ENCODE measurements around the gene AP3B2.
A peak's percentile ranks its signal among the peaks of the same experiment; 100 is the strongest.
"Not testable (repeated sequence)": the region's sequence is repeated elsewhere in the genome, so short reads cannot be mapped to it uniquely, and the experiment has no call there.

AP3B2 gene

DNA sequence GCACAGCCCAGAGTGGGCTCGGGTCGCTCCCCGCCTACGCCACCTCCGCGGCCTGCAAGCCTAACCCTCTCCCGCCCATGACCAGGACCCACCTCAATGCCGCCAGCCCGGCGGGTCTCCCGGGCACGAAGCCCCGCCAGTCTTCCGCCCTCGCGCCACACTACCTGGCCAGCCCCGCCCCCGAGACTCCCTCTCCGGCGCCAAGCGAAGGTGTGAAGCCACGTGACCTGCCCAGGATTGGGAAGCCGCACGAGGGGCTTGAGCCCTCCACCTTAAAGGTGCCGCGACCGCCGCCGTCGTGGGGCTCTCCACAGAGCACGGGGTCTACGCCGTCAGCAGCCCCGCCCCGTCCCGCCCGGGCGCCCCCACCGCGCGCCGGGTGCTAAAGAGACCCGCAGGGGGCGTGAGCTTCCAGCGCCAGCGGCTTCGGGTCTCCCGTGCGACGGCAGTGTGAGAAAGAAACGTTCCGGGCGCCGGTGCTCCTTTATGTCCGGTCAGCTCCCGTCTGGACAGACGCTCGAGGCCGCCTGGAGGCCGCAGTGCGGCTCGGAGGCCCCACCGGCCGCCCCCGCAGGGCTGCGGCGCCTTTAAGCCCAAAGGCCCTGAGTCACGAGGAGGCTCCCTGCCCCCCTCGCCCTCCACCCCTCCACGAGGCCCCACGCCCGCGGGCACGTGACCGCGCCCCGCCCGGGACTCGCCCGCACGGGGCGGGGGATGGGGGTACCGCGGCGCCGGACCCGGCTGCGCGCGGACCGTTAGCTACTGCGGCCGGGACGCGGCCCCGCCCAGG, 62.4 kb downstream of the AP3B2 start, which contains the start of gene CPEB1:
TSS of gene CPEB1 (minus strand) at position 319 of the 790 bp plus-strand sequence. CDS start 18,904 bp downstream, outside the sequence.
- DNase-seq, result peak; percentile 78

DNA sequence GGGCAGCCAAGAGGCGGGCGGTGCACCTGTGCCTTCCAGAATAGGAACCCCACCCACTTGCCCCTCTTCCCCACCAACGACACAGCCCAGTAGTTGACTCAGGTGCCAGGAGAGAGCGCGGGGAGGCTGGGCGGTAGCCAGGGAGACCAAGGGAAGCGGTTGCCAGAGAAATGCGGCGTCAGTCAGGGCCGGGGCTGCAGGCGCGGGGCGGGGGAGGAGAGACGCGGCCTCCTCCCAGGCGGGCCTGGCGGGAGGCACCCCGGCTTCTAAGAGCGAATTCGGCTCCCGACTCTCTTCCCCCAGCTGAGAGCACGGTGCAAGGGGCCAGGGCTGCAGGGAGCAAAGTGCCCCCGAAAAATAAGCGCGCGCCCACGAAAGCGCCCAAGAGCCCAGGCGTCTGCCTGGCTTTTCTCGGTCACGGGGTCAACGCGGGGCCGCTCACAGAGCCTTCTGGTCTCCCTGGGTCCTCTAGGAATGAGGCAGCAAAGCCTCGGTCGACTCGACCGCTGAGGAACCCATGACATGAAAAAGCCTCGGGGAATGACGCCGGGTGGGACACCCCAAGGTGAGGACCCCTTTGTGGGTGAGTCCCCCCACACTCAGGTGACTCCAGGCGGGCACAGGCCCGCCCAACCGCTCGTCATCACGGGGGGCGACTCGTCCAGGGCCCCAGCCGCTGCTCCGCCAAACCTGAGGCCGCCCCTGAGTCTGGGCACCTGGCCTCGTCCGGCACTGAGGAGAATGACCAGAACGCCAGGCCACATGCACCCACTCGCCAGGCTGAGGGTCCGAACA, 63.2 kb downstream of the AP3B2 start:
- DNase-seq, result peak; percentile 47

DNA sequence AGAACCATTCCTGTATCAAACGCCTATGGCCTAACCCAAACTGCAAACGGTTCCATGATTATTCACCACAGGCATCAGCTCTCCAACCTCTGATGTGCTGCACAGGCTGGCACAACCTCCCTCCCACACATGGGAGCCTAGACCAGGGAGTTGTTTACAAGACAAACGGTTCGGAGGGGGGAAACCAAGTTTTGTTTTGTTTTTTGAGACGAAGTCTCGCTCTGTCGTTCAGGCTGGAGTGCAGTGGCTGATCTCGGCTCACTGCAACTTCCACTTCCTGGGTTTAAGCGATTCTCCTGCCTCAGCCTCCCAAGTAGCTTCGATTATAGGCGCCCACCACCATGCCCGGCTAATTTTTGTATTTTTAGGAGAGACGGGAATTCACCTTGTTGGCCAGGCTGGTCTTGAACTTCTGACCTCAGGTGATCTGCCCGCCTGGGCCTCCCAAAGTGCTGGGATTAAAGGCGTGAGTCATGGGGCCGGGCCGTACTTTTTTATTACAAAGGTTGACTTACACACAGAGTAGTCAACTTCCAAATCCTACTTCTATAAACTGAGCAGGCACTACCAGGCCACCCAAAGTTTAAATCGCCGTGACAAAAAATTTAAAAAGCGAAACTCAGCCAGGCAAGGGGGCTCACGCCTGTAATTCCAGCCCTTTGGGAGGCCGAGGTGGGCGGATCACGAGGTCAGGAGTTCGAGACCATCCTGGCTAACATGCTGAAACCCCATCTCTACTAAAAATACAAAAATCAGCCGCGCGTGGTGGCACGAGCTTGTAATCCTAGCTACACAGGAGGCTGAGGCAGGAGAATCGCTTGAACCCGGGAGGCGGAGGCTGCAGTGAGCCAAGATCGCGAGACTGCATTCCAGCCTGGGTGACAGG, 64.5 kb downstream of the AP3B2 start:
- DNase-seq, result not testable (repeated sequence)

DNA sequence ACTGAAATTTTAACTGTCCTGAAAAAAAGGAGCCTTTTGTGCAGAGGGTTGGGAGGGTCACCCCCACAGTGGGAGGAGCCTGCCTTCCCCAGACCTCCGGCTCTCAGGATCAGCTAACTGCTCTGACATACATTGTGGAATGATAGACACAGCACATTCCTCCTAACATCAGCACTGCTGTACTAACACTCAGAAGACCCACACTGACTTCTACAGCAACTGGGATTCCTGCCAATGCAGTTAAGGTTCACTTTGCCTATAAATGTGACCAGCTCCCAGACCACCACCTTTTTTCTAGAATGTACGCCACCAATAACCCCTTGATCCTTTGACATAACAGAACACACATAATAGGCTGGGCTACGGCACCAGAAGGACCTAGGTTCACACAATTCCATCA, 65.7 kb downstream of the AP3B2 start:
- DNase-seq, result no peak

DNA sequence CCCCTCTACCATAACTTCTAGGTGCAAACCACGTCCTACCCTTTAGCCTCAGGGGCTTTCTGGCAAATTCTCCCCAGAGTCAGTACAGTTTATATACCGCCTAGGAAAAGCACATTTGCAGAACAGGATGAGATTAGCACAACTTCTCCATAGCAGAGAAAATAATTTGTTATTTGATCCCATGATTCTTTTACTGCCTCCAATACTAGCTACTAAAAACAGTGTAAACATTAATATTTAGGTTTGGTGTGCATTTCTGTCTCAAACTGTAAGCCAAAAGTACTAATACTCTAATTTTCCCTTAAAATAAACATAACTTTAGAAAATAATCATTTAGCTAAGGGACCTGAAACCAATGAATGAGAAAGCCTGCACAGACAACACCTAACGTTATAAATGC, 67.0 kb downstream of the AP3B2 start:
- DNase-seq, result no peak

DNA sequence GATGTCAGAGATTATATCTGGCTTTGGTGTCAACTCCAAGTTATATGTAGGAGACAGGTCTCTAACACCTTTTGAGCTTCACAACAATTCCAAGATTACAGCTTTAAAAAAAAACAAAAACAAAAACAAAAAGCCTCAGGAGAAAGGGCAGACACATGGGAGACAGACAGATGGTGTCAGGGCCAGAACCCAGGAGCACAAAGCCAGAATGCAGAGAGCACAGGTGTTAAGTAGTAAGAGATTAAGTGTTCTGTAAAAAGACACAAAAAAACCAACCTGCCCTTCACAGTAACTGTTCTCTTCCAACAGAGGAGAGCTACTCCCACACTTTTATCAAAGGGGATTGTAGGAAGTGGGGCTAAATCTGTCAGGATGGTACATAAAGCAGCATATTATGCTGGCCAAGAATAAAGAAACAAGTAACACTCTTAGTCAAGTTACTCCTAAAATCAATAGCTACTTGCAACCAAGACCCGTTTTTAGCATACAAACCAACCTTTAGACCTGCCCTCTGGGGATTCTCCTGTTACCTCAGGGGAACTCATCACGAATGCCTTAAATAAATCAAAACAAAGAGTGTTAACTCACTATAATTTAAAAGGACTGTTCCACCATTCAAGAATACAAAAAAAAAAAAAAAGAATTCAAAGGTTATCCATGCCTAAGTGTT, 68.4 kb downstream of the AP3B2 start:
- DNase-seq, result no peak

DNA sequence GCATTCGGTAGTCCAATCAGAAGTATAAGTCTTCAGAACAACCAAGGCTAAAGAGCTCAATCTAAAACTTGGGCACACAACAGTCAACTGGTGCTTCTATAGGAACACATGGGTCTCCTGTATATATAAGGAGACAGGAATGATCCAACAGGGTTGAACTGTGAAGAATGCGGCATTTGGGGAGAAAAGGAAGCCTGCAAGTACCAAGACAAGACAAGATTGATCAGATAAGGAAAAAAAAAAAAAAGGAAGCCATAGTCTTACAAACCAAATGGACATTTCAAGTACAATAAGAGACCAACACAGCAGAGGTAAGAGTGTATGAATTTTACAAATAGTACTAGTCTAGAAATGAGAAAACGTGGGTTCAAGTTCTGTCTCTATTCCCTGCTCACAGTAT, 69.0 kb downstream of the AP3B2 start:
- DNase-seq, result no peak

DNA sequence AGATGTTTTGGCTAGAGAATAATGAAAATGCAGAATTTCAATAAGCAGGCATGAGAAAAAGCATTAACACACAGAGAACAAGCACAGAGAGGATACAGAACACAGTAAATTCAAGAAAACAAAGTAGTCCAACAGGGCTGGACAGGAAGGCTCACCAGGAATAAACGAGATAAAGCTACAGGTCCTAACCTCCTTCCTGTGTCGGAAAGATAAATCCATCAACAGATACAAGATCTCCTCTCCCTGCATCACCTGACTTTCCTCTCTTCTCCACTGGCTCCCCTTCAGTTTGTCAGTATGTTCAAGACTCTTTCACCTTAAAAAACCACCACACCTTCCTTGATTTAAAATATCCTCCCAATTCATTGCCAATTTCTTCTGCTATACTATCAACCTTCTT, 73.9 kb downstream of the AP3B2 start:
- no peak for DNase-seq

DNA sequence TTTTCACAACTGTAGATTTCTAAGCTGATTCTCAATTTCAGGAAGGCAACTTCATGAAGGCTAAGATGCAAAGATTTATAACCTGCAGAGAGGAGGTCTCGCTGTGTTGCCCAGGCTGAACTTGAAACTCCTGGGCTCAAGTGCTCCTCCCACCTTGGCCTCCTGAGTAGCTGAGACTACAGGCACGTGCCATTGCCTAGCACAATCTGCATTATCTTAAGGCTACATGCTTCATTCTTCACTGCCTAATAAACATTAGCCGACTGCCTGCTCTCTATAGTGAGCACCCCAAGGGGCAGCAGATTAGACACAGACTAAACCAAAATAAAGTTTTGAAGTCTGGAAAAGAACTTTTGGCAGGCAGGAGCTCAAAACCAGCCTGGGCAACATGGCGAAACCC, 79.6 kb downstream of the AP3B2 start:
- no peak for DNase-seq

DNA sequence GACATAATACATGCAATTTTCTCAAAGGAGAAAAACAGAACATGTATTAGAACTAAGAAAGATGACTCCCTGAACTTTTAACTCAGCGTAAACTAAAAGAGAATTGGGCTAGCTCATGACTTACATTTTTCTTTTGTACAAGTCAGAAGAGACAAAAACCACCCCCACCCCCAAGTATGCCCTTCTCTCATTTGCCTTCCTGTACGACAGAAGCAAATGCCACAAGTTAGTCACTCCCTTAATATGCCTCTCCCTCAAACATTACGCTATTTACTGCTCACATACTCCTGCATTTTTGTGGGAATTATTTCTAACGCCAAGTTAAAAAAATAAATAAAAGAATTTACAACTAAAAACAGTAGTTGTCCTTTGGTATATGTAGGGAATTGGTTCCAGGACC, 84.5 kb downstream of the AP3B2 start:
- no peak for DNase-seq

DNA sequence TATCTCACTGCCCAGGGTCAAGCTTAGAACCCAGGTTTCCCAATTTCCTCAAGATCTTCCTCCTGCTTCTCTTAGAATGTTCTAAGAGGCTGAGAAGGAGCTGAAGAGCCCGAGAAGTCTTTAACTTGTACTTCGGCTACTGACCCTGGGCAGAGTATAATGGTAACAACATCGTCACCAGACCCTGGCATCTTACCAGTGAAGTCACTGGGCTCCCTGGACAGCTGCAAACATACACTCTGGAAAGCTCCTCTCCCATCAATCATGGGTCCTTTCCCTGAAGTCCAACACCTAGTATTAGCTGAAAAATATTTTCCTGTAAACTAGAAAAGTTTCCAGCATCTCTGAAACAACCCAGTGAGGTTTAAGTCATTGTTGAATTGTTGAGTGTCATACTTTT, 85.2 kb downstream of the AP3B2 start:
- no peak for DNase-seq

DNA sequence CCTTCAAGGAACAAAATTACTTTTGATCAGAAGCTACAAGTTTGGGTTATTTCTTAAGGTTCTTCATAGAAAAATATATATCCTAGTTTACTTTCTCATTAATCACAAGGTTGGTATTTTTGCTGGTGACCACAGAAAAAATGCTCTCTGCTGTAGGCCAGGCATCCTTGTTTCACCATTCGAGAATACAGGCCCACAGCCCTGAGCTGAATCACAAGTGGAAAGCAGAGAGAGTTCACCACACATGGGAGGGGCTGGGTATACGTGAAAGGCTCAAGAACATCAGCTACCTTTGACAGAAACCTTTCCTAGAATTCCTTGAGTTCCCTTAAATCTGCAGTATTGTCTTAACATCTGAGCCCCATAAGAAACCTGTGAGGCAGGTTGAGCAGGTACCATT, 85.7 kb downstream of the AP3B2 start:
- DNase-seq, result no peak

DNA sequence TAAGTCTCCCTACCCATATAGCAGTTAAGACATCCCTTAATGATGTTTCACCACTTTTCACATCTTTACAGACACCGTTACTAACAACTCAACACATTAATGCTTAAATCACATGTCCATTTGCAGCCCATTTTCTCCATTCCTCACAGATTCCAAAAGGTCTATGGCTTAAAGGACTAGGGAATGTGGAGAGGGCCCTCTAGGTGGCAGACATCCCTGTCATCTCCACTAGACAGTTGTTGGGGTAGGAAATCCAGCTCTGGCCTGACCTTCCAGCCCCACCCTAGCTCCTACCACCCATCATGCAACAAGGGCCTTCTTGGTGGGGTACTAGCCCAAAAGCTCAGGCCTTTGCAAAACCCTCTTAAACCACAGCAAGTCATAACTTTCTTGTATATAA, 87.7 kb downstream of the AP3B2 start:
- no peak for DNase-seq

DNA sequence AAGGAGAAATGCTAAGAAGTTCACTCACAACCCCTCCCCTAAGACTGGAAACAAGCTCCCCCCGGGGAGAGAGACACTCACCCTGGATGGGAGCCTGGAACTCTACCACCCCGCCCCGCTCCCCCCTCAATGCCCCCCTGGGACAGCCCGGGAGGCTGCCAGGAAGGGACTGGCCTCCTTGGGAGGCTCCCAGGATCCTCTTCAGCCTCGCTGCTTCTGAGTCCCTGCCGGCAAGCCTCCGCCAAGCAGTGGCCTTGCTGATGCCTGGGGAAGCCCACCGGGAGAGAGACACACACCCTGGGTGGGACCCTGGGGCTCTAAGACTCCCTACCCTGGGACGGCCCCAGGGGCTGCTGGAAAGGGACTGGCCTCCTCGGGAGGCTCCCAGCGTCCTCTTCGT, 95.9 kb downstream of the AP3B2 start:
- DNase-seq, result no peak

DNA sequence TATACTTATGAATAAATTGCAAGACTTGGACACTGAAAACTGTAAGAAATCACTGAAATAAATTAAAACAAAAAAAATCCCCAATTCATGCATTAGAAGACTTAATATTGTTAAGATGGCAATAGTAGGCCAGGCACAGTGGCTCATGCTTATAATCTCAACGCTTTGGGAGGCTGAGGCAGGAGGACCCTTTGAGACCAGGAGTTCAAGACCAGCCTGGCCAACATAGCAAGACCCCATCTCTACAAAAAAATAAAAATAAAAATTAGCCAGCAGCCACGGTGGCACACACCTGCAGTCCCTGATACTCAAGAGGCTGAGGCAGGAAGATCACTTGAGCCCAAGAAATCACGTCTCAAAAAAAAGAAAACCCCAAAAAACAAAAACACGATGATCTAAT, 98.3 kb downstream of the AP3B2 start:
- DNase-seq, result no peak

Data from hematopoietic multipotent progenitor cell treated with erythropoietin and hydrocortisone succinate and interleukin-3 and kit ligand, for 8 days (in vitro differentiated cells).